Fibroblast of mammary gland (primary cell): ENCODE data around the gene NEU1.

Source experiments
- DNase-seq: peaks from one replicate; pipeline ENCODE4 v3.0.0-alpha.2; 2010; ENCODE audit warnings: low read depth
- H3K4me3 ChIP-seq: 2 replicates; pipeline ENCODE4 v1.5.1; 2011; ENCODE audit warnings: low read depth, mild to moderate bottlenecking, low read length, moderate library complexity; ENCODE audit not compliant: control insufficient read depth
- TF ChIP-seq, protein P1 (sequence below): conservative IDR thresholded peaks from 2 replicates; pipeline ENCODE4 v1.5.1; 2011; ENCODE audit warnings: low read depth, low read length, inconsistent platforms; ENCODE audit not compliant: control insufficient read depth, insufficient read depth

The NEU1 gene

DNA sequence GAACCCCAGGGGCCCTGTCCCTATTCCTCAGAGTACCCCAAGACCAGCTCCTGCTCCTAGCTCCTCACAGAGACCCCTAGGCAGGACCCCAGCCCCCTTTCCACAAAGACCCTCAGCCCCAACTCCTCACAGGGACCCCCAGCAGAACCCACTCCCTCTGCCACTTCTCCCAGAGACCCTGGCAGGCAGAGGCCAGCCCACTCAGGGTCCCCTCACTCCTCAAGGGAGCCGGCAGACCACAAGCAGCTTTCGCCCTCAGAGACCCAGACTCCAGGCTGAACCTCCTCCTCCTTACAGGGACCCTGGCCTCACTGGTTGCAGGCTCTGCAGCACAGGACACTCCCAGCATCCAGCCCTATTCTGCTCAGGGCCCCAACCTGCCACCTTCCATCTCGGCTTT, 15.6 kb upstream of the NEU1 start:
- no peak overlapping the region for H3K4me3 ChIP-seq
- TF ChIP-seq, protein P1, sequence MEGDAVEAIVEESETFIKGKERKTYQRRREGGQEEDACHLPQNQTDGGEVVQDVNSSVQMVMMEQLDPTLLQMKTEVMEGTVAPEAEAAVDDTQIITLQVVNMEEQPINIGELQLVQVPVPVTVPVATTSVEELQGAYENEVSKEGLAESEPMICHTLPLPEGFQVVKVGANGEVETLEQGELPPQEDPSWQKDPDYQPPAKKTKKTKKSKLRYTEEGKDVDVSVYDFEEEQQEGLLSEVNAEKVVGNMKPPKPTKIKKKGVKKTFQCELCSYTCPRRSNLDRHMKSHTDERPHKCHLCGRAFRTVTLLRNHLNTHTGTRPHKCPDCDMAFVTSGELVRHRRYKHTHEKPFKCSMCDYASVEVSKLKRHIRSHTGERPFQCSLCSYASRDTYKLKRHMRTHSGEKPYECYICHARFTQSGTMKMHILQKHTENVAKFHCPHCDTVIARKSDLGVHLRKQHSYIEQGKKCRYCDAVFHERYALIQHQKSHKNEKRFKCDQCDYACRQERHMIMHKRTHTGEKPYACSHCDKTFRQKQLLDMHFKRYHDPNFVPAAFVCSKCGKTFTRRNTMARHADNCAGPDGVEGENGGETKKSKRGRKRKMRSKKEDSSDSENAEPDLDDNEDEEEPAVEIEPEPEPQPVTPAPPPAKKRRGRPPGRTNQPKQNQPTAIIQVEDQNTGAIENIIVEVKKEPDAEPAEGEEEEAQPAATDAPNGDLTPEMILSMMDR, result no peak
- no peak for DNase-seq

GRCh38 chr6:31877651-31878161, 15.1 kb upstream of the NEU1 start:
- no peak for DNase-seq
- H3K4me3 ChIP-seq, result no peak overlapping the region
- TF ChIP-seq, protein P1, result no peak

- no peak for DNase-seq
- no peak overlapping the region for H3K4me3 ChIP-seq
- TF ChIP-seq, protein P1, result no peak
Measured at GRCh38 chr6:31877125-31877650, 14.6 kb upstream of the NEU1 start.

DNA sequence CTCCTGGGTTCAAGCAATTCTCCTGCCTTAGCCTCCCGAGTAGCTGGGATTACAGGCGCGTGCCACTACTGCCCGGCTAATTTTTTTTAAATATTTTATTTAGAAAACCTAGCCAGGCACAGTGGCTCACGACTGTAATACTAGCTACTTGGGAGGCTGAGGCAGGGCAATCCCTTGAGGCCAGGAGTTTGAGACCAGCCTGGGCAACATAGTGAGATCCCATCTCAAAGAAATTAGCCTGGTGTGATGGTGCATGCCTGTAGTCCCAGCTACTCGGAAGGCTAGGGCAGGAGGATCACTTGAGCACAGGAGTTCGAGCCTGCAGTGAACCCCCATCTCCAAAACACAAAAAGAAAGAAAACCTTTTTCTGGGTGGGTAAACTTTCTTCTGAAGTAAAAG, 13.7 kb upstream of the NEU1 start:
- no peak for DNase-seq
- TF ChIP-seq, protein P1, result no peak

DNA sequence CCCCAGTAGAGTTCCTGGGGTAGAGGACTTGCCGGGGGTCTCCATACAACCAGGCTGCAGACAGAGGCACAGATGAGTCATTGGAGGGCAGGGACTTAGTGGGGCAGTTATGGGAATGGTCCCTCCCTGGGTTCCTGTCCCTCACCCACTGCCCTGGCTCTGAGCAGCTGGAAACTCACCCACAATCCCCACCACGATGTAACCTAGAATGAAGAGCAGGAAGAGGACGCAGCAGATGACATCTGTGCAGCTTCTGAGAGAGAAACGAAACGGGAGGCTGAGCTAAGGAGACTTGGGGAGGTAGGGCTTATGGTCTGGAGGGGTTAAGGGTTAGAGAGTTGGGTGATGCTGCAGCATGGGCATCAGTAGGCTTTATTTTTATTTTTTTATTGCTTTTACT, 13.3 kb upstream of the NEU1 start:
- no peak overlapping the region for H3K4me3 ChIP-seq
- TF ChIP-seq, protein P1, result no peak
- no peak for DNase-seq

More for the DNA sequence above, 13.7 kb upstream of the NEU1 start:
- H3K4me3 ChIP-seq, result no peak overlapping the region

DNA sequence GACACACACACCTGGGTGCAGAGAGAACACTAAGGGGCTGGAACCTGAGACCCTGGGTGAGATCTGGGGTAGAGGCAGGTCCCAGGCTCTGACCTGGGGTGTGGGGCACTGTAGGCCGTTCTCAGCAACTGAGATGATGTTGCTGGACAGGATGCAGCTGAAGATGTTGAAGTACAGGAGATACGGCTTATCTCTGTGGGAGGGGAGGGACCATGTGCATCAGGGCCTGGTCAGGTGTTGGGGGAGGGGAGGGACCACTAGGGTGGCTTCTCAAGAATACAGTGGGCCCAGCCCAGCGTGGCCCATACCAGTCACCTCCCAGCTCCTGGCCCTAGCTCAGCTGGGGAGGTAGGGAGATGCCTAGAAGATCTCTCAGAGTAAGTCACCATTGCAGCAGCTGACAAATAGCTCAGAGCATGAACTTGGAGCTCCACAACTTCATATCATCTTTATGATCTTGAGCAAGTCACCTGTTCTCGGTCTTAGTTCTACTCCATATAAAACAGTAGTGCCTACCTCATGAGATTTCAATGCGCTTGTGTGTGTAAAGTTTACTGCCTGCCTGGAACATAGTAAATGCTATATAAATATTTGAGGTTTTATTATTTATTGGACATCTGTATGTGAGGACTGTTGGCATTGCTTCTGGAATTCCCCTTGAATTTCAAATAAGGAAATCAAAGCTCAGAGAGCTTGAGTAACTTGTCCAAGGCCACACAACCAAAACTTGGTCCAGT, 12.4 kb upstream of the NEU1 start:
- H3K4me3 ChIP-seq, result no peak overlapping the region
- TF ChIP-seq, protein P1, result no peak
- no peak for DNase-seq
